Endometrial microvascular endothelial cells (primary cell): ENCODE results near the gene MLEC. TPM values are rescaled to one million over a fixed set of nuclear protein-coding genes. Genes with fewer than 3 reads are reported as not detected.

ENCODE experiments used
- in situ Hi-C: cut with HindIII; loops from 2 replicates; pipeline ENCODE4 v1.10.0; 2017; ENCODE audit warnings: low sequenced_read_pairs, low pct_unique_long_range_greater_than_20kb; ENCODE audit errors: inconsistent ontology term
- total RNA-seq: library from RNA; depleted of rRNA; stranded (reverse); fragments of >200 nt; gene quantifications from one replicate; pipeline ENCODE4 v1.2.3, GENCODE V29; 2015; ENCODE audit errors: inconsistent ontology term

Gene MLEC
- 91.8 TPM for total RNA-seq

- in situ Hi-C loops = no loop called here
Observed at GRCh38 chr12:120686690-120687577, at the start of gene MLEC. Gene MLEC, plus strand, starts transcription at chr12:120687149. Its CDS starts 148 bp downstream, at chr12:120687297.

DNA sequence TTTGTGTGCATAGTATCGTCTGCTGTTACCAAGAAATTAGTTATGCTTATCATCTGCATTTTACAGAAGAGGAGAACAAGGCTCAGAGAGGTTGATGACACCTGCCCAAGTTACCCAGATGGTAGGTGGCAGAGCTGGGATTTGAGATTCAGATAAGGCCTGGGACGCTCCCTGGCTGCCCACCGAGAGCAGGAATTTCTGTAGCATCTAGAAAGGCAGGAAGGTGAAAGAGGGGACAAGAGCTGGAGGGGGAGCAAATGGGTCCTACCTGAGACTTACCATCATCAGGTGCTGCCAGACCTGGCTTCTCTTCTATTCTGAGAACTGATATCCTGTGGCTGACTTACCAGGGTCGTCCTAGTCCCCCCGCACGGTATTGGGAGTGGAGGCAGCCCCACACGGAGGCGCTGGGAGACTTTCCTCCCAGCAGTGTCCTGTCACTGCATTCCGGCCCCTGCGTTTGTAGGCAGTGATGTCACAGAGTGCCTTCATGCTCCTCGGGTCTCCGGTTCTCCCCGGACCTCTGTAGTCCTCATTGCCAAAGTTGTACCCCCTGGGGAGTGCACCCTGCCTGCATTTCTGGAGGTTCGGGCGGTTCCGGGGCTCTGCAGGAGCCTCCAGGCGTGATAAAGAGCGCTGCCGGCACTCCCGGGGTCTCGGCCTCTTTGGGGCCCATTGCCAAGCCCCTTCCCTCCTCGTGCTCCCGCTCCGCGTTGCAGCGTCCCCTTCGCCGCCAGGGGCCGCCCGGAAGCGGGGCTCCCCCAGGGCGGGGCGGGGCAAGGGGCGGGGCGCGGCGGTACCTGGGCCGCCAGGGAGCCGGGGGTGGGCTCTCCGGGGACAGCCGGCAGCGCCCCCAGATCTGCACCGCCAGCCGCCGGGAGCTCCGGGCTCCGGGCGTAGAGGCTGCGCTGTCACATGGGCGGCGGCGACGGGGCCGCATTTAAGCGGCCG lies 46.9 kb upstream of the MLEC start, which contains the start of gene CABP1:
Gene CABP1, plus strand, starts transcription at position 856 of the 951 bp plus-strand sequence. Its CDS starts 60 bp downstream, at position 916.
- in situ Hi-C loops = no loop called here

- in situ Hi-C loops = no loop called here
Observed at GRCh38 chr12:120640861-120641833, 45.8 kb upstream of the MLEC start.

DNA sequence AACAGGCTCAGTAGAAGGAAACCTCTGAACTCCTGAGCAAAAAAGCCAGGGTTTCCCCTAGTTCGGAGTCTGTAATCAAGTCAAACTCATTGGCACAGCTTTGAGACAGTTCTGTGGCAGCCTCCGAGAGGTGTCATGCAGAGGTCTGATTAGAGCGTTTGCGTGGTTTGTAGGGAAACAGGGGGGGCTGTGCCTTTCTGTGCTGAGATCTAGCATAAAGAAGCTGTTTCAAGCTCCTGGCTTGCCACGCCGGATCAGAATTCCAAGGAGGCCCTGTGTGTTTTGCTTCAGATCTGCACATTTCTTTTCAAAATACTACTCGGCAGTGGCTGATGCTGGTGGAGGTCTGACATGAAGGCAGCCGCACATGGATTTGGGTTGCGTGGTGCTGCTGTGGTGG lies 44.8 kb upstream of the MLEC start:
- in situ Hi-C loops = no loop called here

DNA sequence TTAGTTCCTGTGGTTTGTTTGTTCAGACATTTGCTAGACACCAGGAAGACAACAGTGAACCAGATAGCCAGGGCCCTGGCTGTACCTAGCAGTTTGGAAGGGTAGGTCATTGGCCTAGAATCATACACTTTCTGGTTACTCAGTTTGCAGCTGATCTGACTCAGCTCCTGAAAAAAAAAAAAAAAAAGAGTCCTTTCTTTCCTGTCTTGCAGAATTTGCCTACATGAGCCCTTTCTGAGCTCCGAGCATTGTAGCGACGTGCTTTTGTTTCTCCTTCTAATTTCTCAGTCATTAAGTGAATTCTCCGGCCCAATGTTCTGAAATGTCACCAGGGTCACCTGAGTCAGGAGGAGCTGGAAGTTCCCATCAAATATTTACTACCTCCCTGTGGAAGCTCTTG lies 44.1 kb upstream of the MLEC start:
- in situ Hi-C loops = no loop called here

GRCh38 chr12:120643574-120643973 lies 43.4 kb upstream of the MLEC start:
- in situ Hi-C loops = no loop called here

DNA sequence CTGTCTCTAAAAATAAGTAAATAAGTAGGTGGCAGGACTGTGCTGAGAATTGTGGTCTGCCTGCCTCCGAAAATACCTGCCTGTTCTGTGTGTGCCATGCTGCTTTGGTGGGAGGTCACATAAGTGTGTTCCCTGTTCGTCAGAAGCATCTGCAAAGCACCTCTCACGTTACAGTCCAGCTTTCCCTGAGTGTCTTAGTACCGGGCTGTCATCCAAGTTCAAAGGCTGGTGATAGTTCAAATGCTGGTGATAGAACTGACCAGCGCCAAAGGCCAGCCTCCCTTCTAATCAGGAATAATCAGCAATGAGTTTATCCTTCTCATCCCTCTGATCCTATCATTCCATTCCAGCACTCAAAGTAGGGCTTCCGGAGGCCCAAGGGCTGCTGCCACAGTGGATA lies 40.9 kb upstream of the MLEC start:
- in situ Hi-C loops = no loop called here

GRCh38 chr12:120647375-120647755 lies 39.6 kb upstream of the MLEC start:
- in situ Hi-C loops = no loop called here

GRCh38 chr12:120649442-120650232 lies 37.3 kb upstream of the MLEC start:
- in situ Hi-C loops = no loop called here

DNA sequence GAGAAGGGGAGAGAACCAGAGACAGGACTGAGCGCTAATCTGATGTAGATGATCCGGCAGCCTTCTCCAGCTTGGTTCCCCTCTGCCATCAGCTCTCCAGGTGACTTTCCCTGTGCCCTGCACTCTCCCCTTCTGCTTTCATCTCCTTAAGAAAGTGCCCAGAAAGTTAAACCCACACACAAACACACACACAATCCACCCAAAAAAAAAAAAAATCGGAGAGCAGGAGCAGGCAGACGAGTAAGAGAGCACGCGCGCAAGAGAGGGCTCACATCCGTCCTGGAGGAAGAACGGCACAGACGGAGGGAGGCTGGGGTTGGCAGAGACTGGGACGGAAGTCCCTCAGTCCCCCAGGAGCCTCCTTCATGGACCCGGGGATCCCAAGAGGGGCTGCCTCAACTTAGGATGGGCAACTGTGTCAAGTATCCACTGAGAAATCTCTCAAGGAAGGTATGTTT lies 36.7 kb upstream of the MLEC start:
- in situ Hi-C loops = no loop called here

GRCh38 chr12:120651821-120652220 lies 35.1 kb upstream of the MLEC start:
- in situ Hi-C loops = no loop called here

- in situ Hi-C loops = no loop called here
Observed at GRCh38 chr12:120652656-120653435, 34.1 kb upstream of the MLEC start.

- in situ Hi-C loops = no loop called here
Observed at GRCh38 chr12:120653611-120654010, 33.3 kb upstream of the MLEC start.

GRCh38 chr12:120654656-120655055 lies 32.3 kb upstream of the MLEC start:
- in situ Hi-C loops = no loop called here

DNA sequence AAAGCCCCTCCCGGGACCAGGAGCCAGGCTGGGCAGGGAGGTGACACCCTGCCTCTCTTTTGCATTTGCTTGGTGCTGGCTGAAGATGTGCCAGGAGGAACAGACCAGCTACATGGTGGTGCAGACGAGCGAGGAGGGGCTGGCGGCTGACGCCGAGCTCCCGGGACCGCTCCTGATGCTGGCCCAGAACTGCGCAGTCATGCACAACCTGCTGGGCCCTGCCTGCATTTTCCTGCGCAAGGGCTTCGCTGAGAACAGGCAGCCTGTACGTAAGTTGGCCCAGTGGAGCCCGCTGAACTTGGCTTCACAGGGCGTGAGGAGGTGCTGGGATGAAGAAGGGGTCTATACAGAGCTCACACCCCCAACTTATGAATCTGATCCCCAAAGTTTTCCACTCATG lies 30.9 kb upstream of the MLEC start:
- in situ Hi-C loops = no loop called here

- in situ Hi-C loops = no loop called here
Observed at GRCh38 chr12:120658286-120659150, 28.4 kb upstream of the MLEC start.
